Lower leg skin (tissue), 3 donors: ENCODE results near the gene TMTC2.

ENCODE experiments used
- POLR2A ChIP-seq, 2 donors: fragments of 450-650 bp; IDR thresholded peaks; one replicate each; pipeline ENCODE4 v1.6.1; 2016 to 2017; ENCODE audit warnings: antibody characterized with exemption in 2 of 2, mild to moderate bottlenecking in 1 of 2, moderate library complexity in 1 of 2
- TF ChIP-seq, protein P1 (sequence below), 3 donors: fragments of 450-650 bp; IDR thresholded peaks; one replicate each; pipeline ENCODE4 v1.5.1; 2016; ENCODE audit warnings: antibody characterized with exemption in 3 of 3, mild to moderate bottlenecking in 3 of 3, moderate library complexity in 2 of 3

DNA sequence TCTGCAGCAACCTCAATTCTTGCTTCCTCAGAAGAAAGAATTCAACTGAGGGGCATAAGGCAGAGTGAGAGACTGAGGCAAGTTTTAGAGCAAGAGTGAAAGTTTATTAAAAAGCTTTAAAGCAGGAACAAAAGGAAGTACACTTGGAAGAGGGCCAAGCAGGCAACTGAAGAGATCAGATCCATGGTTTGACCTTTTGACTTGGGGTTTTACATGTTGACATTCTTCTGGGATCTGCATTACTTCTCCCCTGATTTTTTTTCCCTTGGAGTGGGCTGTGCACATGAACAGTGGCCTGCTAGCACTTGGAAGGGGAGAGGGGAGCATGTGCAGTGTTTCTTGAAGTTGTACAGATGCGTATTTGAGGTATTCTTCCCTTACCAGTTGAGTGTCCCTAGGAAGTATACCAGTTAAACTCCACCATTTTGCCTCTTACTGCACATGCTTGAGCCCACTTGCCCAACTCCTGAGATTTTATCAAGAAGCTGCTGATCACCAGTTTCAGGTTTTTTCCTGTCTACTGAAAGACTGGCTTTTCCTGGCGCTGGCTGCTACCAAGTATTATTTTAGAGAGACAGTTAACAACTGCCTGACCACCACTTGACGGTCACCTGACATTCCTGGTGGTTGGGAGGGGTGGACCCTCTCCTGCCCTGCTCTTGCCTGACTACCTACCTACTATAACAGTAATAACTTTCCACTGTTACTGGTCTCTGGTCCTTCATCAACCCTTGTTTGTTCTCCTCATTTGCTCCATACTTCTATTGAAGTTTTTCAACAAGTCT lies 26.0 kb upstream of the TMTC2 start:
- TF ChIP-seq, protein P1, sequence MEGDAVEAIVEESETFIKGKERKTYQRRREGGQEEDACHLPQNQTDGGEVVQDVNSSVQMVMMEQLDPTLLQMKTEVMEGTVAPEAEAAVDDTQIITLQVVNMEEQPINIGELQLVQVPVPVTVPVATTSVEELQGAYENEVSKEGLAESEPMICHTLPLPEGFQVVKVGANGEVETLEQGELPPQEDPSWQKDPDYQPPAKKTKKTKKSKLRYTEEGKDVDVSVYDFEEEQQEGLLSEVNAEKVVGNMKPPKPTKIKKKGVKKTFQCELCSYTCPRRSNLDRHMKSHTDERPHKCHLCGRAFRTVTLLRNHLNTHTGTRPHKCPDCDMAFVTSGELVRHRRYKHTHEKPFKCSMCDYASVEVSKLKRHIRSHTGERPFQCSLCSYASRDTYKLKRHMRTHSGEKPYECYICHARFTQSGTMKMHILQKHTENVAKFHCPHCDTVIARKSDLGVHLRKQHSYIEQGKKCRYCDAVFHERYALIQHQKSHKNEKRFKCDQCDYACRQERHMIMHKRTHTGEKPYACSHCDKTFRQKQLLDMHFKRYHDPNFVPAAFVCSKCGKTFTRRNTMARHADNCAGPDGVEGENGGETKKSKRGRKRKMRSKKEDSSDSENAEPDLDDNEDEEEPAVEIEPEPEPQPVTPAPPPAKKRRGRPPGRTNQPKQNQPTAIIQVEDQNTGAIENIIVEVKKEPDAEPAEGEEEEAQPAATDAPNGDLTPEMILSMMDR (IDR thresholded peaks at IDR 0.05), result no peak
- TF ChIP-seq POLR2A (IDR thresholded peaks at IDR 0.05), result no peak
